NT2/D1 (cell line): ENCODE measurements around the gene ABCC6.
"Not testable (repeated sequence)": the region's sequence is repeated elsewhere in the genome, so short reads cannot be mapped to it uniquely, and the experiment has no call there.

ENCODE experiments used
- DNase-seq: peaks from one replicate; pipeline ENCODE4 v3.0.0-alpha.2; 2011; ENCODE audit warnings: low read depth, low spot score
- H3K27me3 ChIP-seq: 2 replicates; pipeline ENCODE4 v1.6.0; 2011; ENCODE audit warnings: mild to moderate bottlenecking; ENCODE audit not compliant: insufficient read length, insufficient read depth
- H3K36me3 ChIP-seq: 2 replicates; pipeline ENCODE4 v1.6.1; 2011; ENCODE audit warnings: mild to moderate bottlenecking, low read length, mixed read lengths; ENCODE audit not compliant: insufficient read depth, insufficient read length
- H3K4me1 ChIP-seq: 2 replicates; pipeline ENCODE4 v1.5.1; 2011; ENCODE audit not compliant: insufficient read depth, insufficient read length
- H3K4me3 ChIP-seq: 2 replicates; pipeline ENCODE4 v1.5.1; 2011; ENCODE audit warnings: low read depth; ENCODE audit not compliant: insufficient read length
- H3K9ac ChIP-seq: 2 replicates; pipeline ENCODE4 v1.6.0; 2011; ENCODE audit warnings: low read depth; ENCODE audit not compliant: insufficient read length
- H3K9me3 ChIP-seq: 2 replicates; pipeline ENCODE4 v1.5.1; 2011; ENCODE audit warnings: mild to moderate bottlenecking, low read length; ENCODE audit not compliant: insufficient read depth
- SUZ12 ChIP-seq: IDR thresholded peaks from 2 replicates; pipeline ENCODE4 v1.6.1; 2011; ENCODE audit not compliant: insufficient read length, insufficient read depth; ENCODE audit errors: extremely low read depth
- YY1 ChIP-seq: IDR thresholded peaks from 2 replicates; pipeline ENCODE4 v1.6.1; 2011; ENCODE audit not compliant: insufficient read length, insufficient read depth
- ZNF274 ChIP-seq: IDR thresholded peaks from 2 replicates; pipeline ENCODE4 v1.6.1; 2011; ENCODE audit warnings: mild to moderate bottlenecking, low read depth, low read length

Gene ABCC6

DNA sequence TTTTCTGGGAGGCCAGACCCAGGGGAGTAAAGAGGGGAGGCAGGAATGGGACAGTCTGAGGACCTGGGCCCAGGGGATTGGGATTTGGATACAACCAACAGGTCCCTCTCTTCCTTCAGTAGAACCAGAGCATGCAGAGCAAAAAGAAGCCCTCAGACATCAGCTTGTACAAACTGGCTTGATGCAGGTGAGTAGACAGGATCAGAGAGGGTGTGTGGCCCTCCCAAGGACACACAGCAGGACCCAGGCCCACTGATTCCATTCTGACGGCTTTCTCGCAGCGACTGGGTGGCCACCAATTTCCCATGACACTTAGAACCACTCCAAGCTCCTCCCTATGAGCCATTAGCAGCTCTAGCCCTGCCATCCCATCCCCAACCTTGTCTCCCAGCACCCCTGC lies 63.6 kb downstream of the ABCC6 start:
- DNase-seq, result no peak
- H3K9ac ChIP-seq, result no peak overlapping the region
- H3K4me1 ChIP-seq, result no peaks in the 10 kb centered on the region
- TF ChIP-seq SUZ12 (no peak), YY1 (no peak)
- H3K27me3 ChIP-seq, result no peaks in the 10 kb centered on the region
- peaks cover 32% of the 10 kb centered on the region for H3K9me3 ChIP-seq
- no peak overlapping the region for H3K4me3 ChIP-seq
- no peaks in the 10 kb centered on the region for H3K36me3 ChIP-seq

DNA sequence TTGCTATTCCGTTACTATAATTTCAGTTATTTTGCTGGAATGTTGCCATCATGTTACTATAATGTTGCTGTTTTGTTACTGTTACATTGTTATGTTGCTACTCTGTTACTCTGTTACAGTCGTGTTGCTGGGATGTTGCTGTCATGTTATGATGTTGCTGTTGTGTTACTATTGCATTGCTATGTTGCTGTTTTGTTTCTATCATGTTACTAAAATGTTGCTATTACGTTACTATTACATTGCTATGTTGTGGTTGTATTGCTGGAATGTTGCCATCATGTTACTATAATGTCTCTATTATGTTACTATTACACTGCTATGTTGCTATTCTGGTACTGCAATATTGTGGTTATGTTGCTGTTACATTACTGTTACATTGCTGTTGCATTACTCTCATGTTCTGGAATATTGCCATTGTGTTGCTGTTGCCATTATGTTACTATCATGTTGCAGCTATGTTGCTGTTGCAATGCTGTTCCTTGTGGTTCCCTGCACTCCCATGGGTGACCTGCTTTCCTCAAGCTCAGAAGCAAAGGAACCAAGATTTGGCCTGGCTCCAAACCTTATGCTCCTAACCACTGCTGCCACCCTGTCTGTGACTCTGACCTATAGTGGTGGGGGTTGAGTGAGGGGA lies 64.4 kb downstream of the ABCC6 start:
- H3K36me3 ChIP-seq, result no peaks in the 10 kb centered on the region
- no peak for DNase-seq
- no peak overlapping the region for H3K9ac ChIP-seq
- H3K27me3 ChIP-seq, result no peaks in the 10 kb centered on the region
- peaks cover 32% of the 10 kb centered on the region for H3K9me3 ChIP-seq
- no peak overlapping the region for H3K4me3 ChIP-seq
- H3K4me1 ChIP-seq, result no peaks in the 10 kb centered on the region
- TF ChIP-seq YY1, result no peak
- no peak for TF ChIP-seq SUZ12
- TF ChIP-seq ZNF274, result no peak

DNA sequence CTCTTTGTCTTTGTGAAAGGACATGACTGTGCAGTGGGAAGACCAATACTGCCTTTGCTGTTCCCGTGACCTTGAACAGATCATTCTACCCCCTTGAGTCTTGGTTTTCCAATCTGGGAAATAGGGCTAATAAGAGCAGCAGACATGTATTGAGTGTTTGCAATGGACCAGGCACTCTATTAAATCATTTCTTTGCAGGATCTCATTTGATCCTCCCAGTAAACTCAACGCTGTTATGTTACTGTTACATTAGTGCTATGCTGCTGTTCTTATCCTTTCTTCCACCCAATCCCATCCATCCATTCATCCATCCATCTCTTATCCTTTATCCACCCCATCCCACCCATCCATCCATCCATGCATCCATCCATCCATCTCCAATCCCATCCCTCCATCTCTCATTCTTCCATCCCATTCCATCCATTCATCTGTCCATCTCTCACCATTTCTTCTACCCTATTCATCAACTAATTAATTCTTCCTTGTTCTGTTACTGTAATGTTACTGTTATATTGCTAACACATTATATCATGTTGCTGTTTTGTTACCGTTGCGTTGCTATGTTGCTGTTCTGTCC lies 65.1 kb downstream of the ABCC6 start:
- no peak for TF ChIP-seq ZNF274
- TF ChIP-seq SUZ12, result no peak
- no peak for TF ChIP-seq YY1
- peaks cover 32% of the 10 kb centered on the region for H3K9me3 ChIP-seq
- H3K27me3 ChIP-seq, result no peaks in the 10 kb centered on the region
- H3K4me3 ChIP-seq, result no peak overlapping the region
- no peak overlapping the region for H3K9ac ChIP-seq
- no peaks in the 10 kb centered on the region for H3K4me1 ChIP-seq
- DNase-seq, result no peak
- no peaks in the 10 kb centered on the region for H3K36me3 ChIP-seq

- DNase-seq, result no peak
- H3K27me3 ChIP-seq, result no peaks in the 10 kb centered on the region
- H3K36me3 ChIP-seq, result no peaks in the 10 kb centered on the region
- no peak overlapping the region for H3K4me3 ChIP-seq
- H3K9me3 ChIP-seq, result peaks cover 32% of the 10 kb centered on the region
- no peak overlapping the region for H3K9ac ChIP-seq
- TF ChIP-seq YY1 (no peak), ZNF274 (no peak), SUZ12 (no peak)
- no peaks in the 10 kb centered on the region for H3K4me1 ChIP-seq
These were observed 66.1 kb downstream of the ABCC6 start for GRCh38 chr16:16157166-16157565.

DNA sequence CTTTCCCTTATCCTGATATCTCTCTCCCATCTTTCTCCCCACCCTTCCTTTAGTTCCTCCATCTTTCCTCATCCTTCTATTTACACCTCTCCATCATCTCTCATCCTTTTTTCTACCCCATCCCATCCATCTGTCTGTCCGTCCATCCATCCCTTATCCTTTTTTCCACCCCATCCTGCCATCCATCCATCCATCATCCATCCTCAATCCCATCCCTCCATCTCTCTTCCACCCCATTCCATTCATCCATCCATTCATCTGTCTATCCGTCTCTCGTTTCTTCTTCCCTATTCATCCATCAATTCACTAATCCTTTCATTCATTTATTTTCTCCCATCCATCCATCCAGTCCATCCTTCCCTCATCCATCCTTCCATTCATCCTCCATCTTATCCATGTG lies 68.1 kb downstream of the ABCC6 start:
- no peak for DNase-seq
- Histone ChIP-seq H3K4me3 (no peak overlapping the region), H3K9me3 (peaks cover 32% of the 10 kb centered on the region), H3K36me3 (peaks cover 3% of the 10 kb centered on the region), H3K4me1 (peaks cover 4% of the 10 kb centered on the region), H3K27me3 (no peaks in the 10 kb centered on the region), H3K9ac (no peak overlapping the region)
- no peak for TF ChIP-seq SUZ12
- TF ChIP-seq YY1, result no peak
- no peak for TF ChIP-seq ZNF274

- H3K4me1 ChIP-seq, result peaks cover 8% of the 10 kb centered on the region
- no peak overlapping the region for H3K9ac ChIP-seq
- TF ChIP-seq SUZ12, result no peak
- TF ChIP-seq YY1, result no peak
- no peak for TF ChIP-seq ZNF274
- H3K9me3 ChIP-seq, result peaks cover 23% of the 10 kb centered on the region
- DNase-seq, result no peak
- no peak overlapping the region for H3K4me3 ChIP-seq
- peaks cover 3% of the 10 kb centered on the region for H3K36me3 ChIP-seq
- no peaks in the 10 kb centered on the region for H3K27me3 ChIP-seq
These were observed 68.9 kb downstream of the ABCC6 start for GRCh38 chr16:16154281-16154951.

- not testable (repeated sequence) for H3K4me3 ChIP-seq, H3K9ac ChIP-seq, DNase-seq, H3K36me3 ChIP-seq, H3K27me3 ChIP-seq, H3K4me1 ChIP-seq, H3K9me3 ChIP-seq
These were observed 70.3 kb downstream of the ABCC6 start for GRCh38 chr16:16153000-16153399.
